HG03159 (cell line): ENCODE results near the gene TANC1.
"Not testable (repeated sequence)": the region's sequence is repeated elsewhere in the genome, so short reads cannot be mapped to it uniquely, and the experiment has no call there.

Experiments
- ATAC-seq: cut with Tn5 transposase; IDR thresholded peaks from one replicate; pipeline ENCODE4 v1.9.1; 2021; ENCODE audit warnings: mild to moderate bottlenecking, moderate library complexity; ENCODE audit not compliant: unreplicated experiment

The TANC1 gene

GRCh38 chr2:159134979-159135378 lies 166.5 kb downstream of the TANC1 start:
- no peak for ATAC-seq

- ATAC-seq, result no peak
Measured at GRCh38 chr2:159136391-159136790, 168.0 kb downstream of the TANC1 start.

GRCh38 chr2:159137511-159138241 lies 169.2 kb downstream of the TANC1 start:
- no peak for ATAC-seq

GRCh38 chr2:159138642-159139182 lies 170.3 kb downstream of the TANC1 start:
- ATAC-seq, result no peak

- no peak for ATAC-seq
Measured at GRCh38 chr2:159139216-159139933, 170.9 kb downstream of the TANC1 start.

GRCh38 chr2:159140070-159140769 lies 171.8 kb downstream of the TANC1 start:
- ATAC-seq, result no peak

- ATAC-seq, result not testable (repeated sequence)
Measured at GRCh38 chr2:159140821-159141220, 172.4 kb downstream of the TANC1 start.

GRCh38 chr2:159144776-159145614 lies 176.6 kb downstream of the TANC1 start:
- peak; percentile 75 for ATAC-seq

GRCh38 chr2:159145745-159146354 lies 177.4 kb downstream of the TANC1 start:
- no peak for ATAC-seq

- no peak for ATAC-seq
Measured at GRCh38 chr2:159146996-159147666, 178.7 kb downstream of the TANC1 start.

- ATAC-seq, result no peak
Measured at GRCh38 chr2:159147690-159148089, 179.2 kb downstream of the TANC1 start.

- no peak for ATAC-seq
Measured at GRCh38 chr2:159148901-159149300, 180.5 kb downstream of the TANC1 start.

- no peak for ATAC-seq
Measured at GRCh38 chr2:159149747-159150146, 181.3 kb downstream of the TANC1 start.

- no peak for ATAC-seq
Measured at GRCh38 chr2:159150280-159150746, 181.9 kb downstream of the TANC1 start.

GRCh38 chr2:159151198-159152127 lies 183.0 kb downstream of the TANC1 start:
- no peak for ATAC-seq

- ATAC-seq, result no peak
Measured at GRCh38 chr2:159152128-159152778, 183.8 kb downstream of the TANC1 start.

- ATAC-seq, result no peak
Measured at GRCh38 chr2:159153063-159153462, 184.6 kb downstream of the TANC1 start.

GRCh38 chr2:159153463-159153862 lies 185.0 kb downstream of the TANC1 start:
- ATAC-seq, result no peak
